ENCODE results near the gene SCAI. TPM values are rescaled to one million over a fixed set of nuclear protein-coding genes. Genes with fewer than 3 reads are reported as not detected.

SCAI gene
- total and polyA plus RNA-seq, 2 experiments from 2014 or later, result 13.3 to 35.0 TPM

- TF ChIP-seq, protein P1, sequence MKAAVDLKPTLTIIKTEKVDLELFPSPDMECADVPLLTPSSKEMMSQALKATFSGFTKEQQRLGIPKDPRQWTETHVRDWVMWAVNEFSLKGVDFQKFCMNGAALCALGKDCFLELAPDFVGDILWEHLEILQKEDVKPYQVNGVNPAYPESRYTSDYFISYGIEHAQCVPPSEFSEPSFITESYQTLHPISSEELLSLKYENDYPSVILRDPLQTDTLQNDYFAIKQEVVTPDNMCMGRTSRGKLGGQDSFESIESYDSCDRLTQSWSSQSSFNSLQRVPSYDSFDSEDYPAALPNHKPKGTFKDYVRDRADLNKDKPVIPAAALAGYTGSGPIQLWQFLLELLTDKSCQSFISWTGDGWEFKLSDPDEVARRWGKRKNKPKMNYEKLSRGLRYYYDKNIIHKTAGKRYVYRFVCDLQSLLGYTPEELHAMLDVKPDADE (IDR thresholded peaks at IDR 0.05), result no peak
- TF ChIP-seq REST (IDR thresholded peaks at IDR 0.05; ENCODE audit: unreplicated experiment), result no peak
Observed at GRCh38 chr9:124934290-124934689, 209.0 kb downstream of the SCAI start (continued).

DNA sequence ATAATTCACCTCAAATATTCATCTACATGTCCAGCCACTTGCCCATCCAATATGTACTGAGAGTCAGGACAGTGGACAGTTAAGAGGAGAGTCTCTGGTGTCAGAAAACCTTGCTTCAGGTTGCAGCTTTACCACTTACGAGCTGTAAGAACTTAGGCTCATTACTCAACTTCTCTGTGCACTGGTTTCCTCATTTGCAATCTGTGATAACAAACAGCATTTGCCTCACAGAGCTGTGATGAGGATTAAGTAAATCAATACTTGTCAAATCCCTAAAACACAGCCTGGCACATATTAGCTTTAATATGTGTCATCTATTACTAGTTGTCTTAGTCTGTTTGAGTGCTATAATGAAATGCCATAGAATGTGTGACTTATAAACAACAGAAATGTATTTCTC is 211.0 kb downstream of the SCAI start:
- H3K36me3 ChIP-seq (ENCODE audit: insufficient read depth), result no peaks in the 10 kb centered on the region
- Mint-ChIP-seq H3K27ac (no peak overlapping the region), H3K9me3 (no peaks in the 10 kb centered on the region), H3K4me3 (no peak overlapping the region), H3K4me1 (no peaks in the 10 kb centered on the region), H3K27me3 (ENCODE audit: insufficient read depth, low read depth, poor library complexity) (no peaks in the 10 kb centered on the region), H3K36me3 (ENCODE audit: low read depth) (no peaks in the 10 kb centered on the region)
- H3K4me1 ChIP-seq (ENCODE audit: insufficient read depth), result no peaks in the 10 kb centered on the region
- no peaks in the 10 kb centered on the region for H3K9me2 ChIP-seq (ENCODE audit: insufficient read depth)
- H3K4me3 ChIP-seq, result no peak overlapping the region
- ATAC-seq (no peak), DNase-seq (ENCODE audit: low spot score) (no peak)
- H3K27ac ChIP-seq (ENCODE audit: low read depth), result no peak overlapping the region
- no peaks in the 10 kb centered on the region for H3K79me2 ChIP-seq (replicated peaks; ENCODE audit: insufficient read depth)
- no peaks in the 10 kb centered on the region for H4K20me1 ChIP-seq (replicated peaks; ENCODE audit: insufficient read depth)
- no peak overlapping the region for H2AFZ ChIP-seq
- H3F3A ChIP-seq (replicated peaks; ENCODE audit: low read depth), result no peaks in the 10 kb centered on the region
- H3K27me3 ChIP-seq (ENCODE audit: insufficient read depth), result no peaks in the 10 kb centered on the region
- no peak overlapping the region for H3K4me2 ChIP-seq
- TF ChIP-seq ZNF462 (CRISPR knock-in tag; IDR thresholded peaks at IDR 0.05) (no peak), ZNF114 (CRISPR knock-in tag; IDR thresholded peaks at IDR 0.05) (no peak), JUNB (IDR thresholded peaks at IDR 0.05; ENCODE audit: unreplicated experiment) (no peak), STAT1 (IDR thresholded peaks at IDR 0.05; ENCODE audit: unreplicated experiment) (no peak), POLR2AphosphoS5 (IDR thresholded peaks at IDR 0.05; ENCODE audit: low read depth) (no peak), EZH2phosphoT487 (IDR thresholded peaks at IDR 0.05; ENCODE audit: unreplicated experiment) (no peak), CREB1 (CRISPR knock-in tag; IDR thresholded peaks at IDR 0.05; ENCODE audit: low read depth) (no peak)
- TF ChIP-seq, protein P1 (IDR thresholded peaks at IDR 0.05), result no peak
- TF ChIP-seq, protein P2, sequence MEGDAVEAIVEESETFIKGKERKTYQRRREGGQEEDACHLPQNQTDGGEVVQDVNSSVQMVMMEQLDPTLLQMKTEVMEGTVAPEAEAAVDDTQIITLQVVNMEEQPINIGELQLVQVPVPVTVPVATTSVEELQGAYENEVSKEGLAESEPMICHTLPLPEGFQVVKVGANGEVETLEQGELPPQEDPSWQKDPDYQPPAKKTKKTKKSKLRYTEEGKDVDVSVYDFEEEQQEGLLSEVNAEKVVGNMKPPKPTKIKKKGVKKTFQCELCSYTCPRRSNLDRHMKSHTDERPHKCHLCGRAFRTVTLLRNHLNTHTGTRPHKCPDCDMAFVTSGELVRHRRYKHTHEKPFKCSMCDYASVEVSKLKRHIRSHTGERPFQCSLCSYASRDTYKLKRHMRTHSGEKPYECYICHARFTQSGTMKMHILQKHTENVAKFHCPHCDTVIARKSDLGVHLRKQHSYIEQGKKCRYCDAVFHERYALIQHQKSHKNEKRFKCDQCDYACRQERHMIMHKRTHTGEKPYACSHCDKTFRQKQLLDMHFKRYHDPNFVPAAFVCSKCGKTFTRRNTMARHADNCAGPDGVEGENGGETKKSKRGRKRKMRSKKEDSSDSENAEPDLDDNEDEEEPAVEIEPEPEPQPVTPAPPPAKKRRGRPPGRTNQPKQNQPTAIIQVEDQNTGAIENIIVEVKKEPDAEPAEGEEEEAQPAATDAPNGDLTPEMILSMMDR (conservative IDR thresholded peaks at IDR 0.05; ENCODE audit: low read depth in 2 of 2), result no peak
